Smooth muscle cell (in vitro differentiated cells): ENCODE results near the gene PLCB4. TPM values are rescaled to one million over a fixed set of nuclear protein-coding genes. Genes with fewer than 3 reads are reported as not detected.

ENCODE experiments used
- DNase-seq: peaks from one replicate; lab custom pipeline; 2025; ENCODE audit not compliant: unreplicated experiment; lab: John Stamatoyannopoulos, UW
- H2AFZ ChIP-seq: fragments of 200-600 bp; sonication (generic); 2 replicates; pipeline ENCODE4 v1.6.0; 2016; ENCODE audit warnings: antibody characterized with exemption, low read depth, mild to moderate bottlenecking
- H3F3A ChIP-seq: fragments of 200-600 bp; sonication (generic); 2 replicates; pipeline ENCODE4 v1.6.0; 2017; ENCODE audit warnings: antibody characterized with exemption, low read depth
- H3K27ac ChIP-seq: fragments of 200-600 bp; sonication (generic); 2 replicates; pipeline ENCODE4 v1.5.1; 2016; ENCODE audit warnings: low read depth, mild to moderate bottlenecking
- H3K27me3 ChIP-seq: fragments of 200-600 bp; sonication (generic); 2 replicates; pipeline ENCODE4 v1.6.1; 2016; ENCODE audit warnings: low read depth, mild to moderate bottlenecking
- H3K36me3 ChIP-seq: fragments of 200-600 bp; sonication (generic); 2 replicates; pipeline ENCODE4 v1.5.1; 2016; ENCODE audit warnings: low read depth
- H3K4me1 ChIP-seq: fragments of 200-600 bp; sonication (generic); 2 replicates; pipeline ENCODE4 v1.5.1; 2016; ENCODE audit warnings: low read depth
- H3K4me2 ChIP-seq: fragments of 200-600 bp; sonication (generic); 2 replicates; pipeline ENCODE4 v1.6.0; 2016; ENCODE audit warnings: mild to moderate bottlenecking
- H3K4me3 ChIP-seq: fragments of 200-600 bp; sonication (generic); 2 replicates; pipeline ENCODE4 v1.5.1; 2016; ENCODE audit warnings: mild to moderate bottlenecking
- H3K79me2 ChIP-seq: fragments of 200-600 bp; sonication (generic); 2 replicates; pipeline ENCODE4 v1.6.0; 2016; ENCODE audit warnings: low read depth, mild to moderate bottlenecking
- H3K9ac ChIP-seq: fragments of 200-600 bp; sonication (generic); 2 replicates; pipeline ENCODE4 v1.6.0; 2016; ENCODE audit warnings: low read depth
- H3K9me3 ChIP-seq: fragments of 200-600 bp; sonication (generic); replicated peaks from 2 replicates; pipeline ENCODE4 v1.5.1; 2016; ENCODE audit warnings: low read depth
- H4K20me1 ChIP-seq: fragments of 200-600 bp; sonication (generic); 2 replicates; pipeline ENCODE4 v1.6.0; 2016; ENCODE audit warnings: low read depth
- CTCF ChIP-seq: fragments of 200-600 bp; sonication (generic); IDR thresholded peaks from 2 replicates; pipeline ENCODE4 v1.5.1; 2017; ENCODE audit warnings: borderline replicate concordance, mild to moderate bottlenecking, antibody characterized with exemption; ENCODE audit not compliant: insufficient read depth, poor library complexity, severe bottlenecking
- WGBS: methylation state at CpG from one replicate; pipeline ENCODE4 v1.1.7; 2016; ENCODE audit warnings: low lambda C conversion rate; 5-methylcytosine and 5-hydroxymethylcytosine counted together
- polyA plus RNA-seq: library from polyadenylated mRNA; unstranded; fragments of >200 nt; fragmentation: Nextera tagmentation; extraction: Ambion mirVana; gene quantifications from 2 replicates; pipeline ENCODE4 v1.2.1, GENCODE V29; 2016
- total RNA-seq: library from RNA; depleted of rRNA; stranded (reverse); fragments of >200 nt; gene quantifications from 2 replicates; pipeline ENCODE4 v1.2.3, GENCODE V29; 2014

PLCB4 gene
- total and polyA plus RNA-seq, 2 experiments from 2014 or later: 3.0 to 5.3 TPM

- H3K79me2 ChIP-seq: no peaks in the 10 kb centered on the region
- 31% methylated on average over 3 of the region's 3 CpGs for WGBS
- no peaks in the 10 kb centered on the region for H3K36me3 ChIP-seq
- H3F3A ChIP-seq: no peaks in the 10 kb centered on the region
- no peak overlapping the region for H3K9ac ChIP-seq
- H3K4me3 ChIP-seq: no peak overlapping the region
- no peak for TF ChIP-seq CTCF
- no peaks in the 10 kb centered on the region for H3K9me3 ChIP-seq
- H3K4me2 ChIP-seq: no peak overlapping the region
- H2AFZ ChIP-seq: no peak overlapping the region
- H3K27me3 ChIP-seq: no peaks in the 10 kb centered on the region
- H3K27ac ChIP-seq: no peak overlapping the region
- H3K4me1 ChIP-seq: no peaks in the 10 kb centered on the region
- no peak for DNase-seq
- no peaks in the 10 kb centered on the region for H4K20me1 ChIP-seq
Measured at GRCh38 chr20:9035126-9035525, 33.8 kb upstream of the PLCB4 start.

DNA sequence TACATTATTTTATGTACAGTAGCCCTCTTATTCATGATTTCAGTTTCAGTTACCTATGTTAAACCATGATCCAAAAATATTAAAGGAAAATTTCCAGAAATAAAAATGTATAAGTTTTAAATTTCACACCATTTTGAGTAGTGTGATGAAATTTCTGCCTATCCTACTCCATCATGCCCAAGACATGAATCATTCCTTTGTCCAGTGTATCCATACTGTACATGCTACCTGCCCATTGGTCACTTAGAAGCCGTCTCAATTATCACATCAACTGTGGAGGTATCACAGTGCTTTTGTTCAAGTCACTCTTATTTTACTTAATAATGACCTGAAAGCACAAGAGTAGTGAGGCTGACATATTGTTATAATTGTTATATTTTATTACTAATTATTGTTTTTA is 32.3 kb upstream of the PLCB4 start:
- H3F3A ChIP-seq: no peaks in the 10 kb centered on the region
- no peaks in the 10 kb centered on the region for H3K9me3 ChIP-seq
- H3K4me2 ChIP-seq: no peak overlapping the region
- no peak for DNase-seq
- H3K27me3 ChIP-seq: no peaks in the 10 kb centered on the region
- no peak overlapping the region for H2AFZ ChIP-seq
- no peaks in the 10 kb centered on the region for H3K79me2 ChIP-seq
- no peaks in the 10 kb centered on the region for H3K4me1 ChIP-seq
- no peak overlapping the region for H3K9ac ChIP-seq
- H3K27ac ChIP-seq: no peak overlapping the region
- no peak for TF ChIP-seq CTCF
- H3K4me3 ChIP-seq: no peak overlapping the region
- WGBS: 100% methylated on average over 1 of the region's 1 CpG
- no peaks in the 10 kb centered on the region for H3K36me3 ChIP-seq
- no peaks in the 10 kb centered on the region for H4K20me1 ChIP-seq

DNA sequence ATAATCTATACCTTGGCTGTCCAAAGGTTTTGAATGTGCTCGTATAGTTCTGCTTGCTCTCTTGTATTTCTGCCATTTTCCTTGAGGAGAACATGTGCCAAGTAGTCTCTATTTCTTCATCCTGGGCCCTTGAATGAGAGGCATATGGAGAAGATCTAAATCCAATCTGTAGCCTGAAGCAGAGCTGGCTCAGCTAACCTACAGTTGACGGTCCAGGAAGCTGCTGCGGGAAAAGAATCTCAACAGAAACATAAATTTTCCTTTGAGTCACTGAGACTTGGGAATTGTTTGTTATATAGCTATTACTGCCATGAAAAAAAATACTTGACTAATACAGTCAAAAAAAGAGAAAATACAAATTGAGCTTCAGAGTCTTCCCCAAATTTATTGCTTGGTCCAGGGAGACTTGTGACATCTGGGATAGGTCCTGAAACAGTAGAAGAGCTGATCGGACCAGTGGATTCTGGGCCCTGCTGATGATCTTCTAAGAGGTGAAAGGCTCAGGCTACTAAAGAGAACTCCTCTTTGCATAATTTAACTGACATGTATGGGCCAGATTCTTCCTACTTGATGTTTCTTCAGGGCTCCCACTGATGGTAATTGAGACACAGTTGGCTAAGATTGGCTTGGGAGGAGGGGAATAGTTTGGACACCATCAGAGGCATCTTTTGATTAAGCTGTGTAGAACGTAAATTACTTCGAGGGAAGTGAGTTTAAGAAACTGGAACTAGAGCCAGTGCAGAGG is 29.9 kb upstream of the PLCB4 start:
- no peak for TF ChIP-seq CTCF
- H3K4me1 ChIP-seq: no peaks in the 10 kb centered on the region
- no peaks in the 10 kb centered on the region for H3K9me3 ChIP-seq
- no peak for DNase-seq
- no peak overlapping the region for H3K4me2 ChIP-seq
- no peak overlapping the region for H3K9ac ChIP-seq
- no peak overlapping the region for H3K4me3 ChIP-seq
- H3K36me3 ChIP-seq: no peaks in the 10 kb centered on the region
- no peak overlapping the region for H2AFZ ChIP-seq
- H3F3A ChIP-seq: no peaks in the 10 kb centered on the region
- no peaks in the 10 kb centered on the region for H3K79me2 ChIP-seq
- no peaks in the 10 kb centered on the region for H3K27me3 ChIP-seq
- no peaks in the 10 kb centered on the region for H4K20me1 ChIP-seq
- H3K27ac ChIP-seq: no peak overlapping the region
- WGBS: 88% methylated on average over 6 of the region's 6 CpGs

DNA sequence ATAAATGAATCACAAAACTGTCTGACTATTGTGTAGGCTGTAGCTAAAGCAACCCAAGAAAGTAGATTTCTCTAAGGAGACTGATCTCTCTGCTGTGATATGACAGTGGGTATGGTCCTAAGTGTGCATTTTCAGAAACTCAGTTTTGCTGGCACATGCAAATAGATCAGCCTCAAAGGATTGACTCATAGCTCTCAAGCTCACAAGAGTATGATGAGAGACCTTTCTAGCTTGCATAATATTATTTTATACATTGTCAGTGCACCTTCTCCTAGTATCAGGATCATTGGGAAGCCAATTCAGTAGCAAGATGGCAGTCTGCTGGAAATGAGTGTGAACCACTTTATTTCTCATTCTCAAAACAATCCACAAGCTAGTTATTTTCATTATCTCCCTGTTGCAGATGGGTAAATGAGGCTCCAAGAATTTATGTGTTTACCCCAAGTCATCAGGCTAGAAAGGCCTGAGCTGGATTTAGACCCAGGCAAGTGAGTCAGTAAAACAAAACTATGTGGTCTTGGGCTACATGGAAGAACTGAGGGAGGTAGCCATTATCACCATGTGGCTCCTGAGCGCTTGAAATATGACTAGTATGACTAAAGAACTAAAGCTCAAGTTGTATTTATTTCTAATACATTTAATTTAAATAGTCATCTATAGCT is 27.9 kb upstream of the PLCB4 start:
- no peaks in the 10 kb centered on the region for H4K20me1 ChIP-seq
- TF ChIP-seq CTCF: no peak
- H3K79me2 ChIP-seq: no peaks in the 10 kb centered on the region
- WGBS: 83% methylated on average over 1 of the region's 1 CpG
- peak overlapping the region; percentile 26 for H3K27ac ChIP-seq
- H3K36me3 ChIP-seq: no peaks in the 10 kb centered on the region
- H3K4me2 ChIP-seq: no peak overlapping the region
- DNase-seq: no peak
- H3K4me1 ChIP-seq: no peaks in the 10 kb centered on the region
- no peak overlapping the region for H2AFZ ChIP-seq
- no peak overlapping the region for H3K4me3 ChIP-seq
- no peaks in the 10 kb centered on the region for H3F3A ChIP-seq
- H3K9ac ChIP-seq: no peak overlapping the region
- no peaks in the 10 kb centered on the region for H3K27me3 ChIP-seq
- no peaks in the 10 kb centered on the region for H3K9me3 ChIP-seq
